GM23338 (cell line): Measurements from ENCODE around the gene DIAPH3. TPM values are rescaled to one million over a fixed set of nuclear protein-coding genes. Genes with fewer than 3 reads are reported as not detected.

Experiments used
- ATAC-seq: fragments of 200-7000 bp; cut with Tn5 transposase; 3 replicates; pipeline ENCODE4 v1.9.1; 2020
- DNase-seq: peaks from one replicate; pipeline ENCODE4 v3.0.0-alpha.2; 2015; ENCODE audit warnings: low spot score
- H2AFZ ChIP-seq: fragments of 200-600 bp; sonication (generic); 2 replicates; pipeline ENCODE4 v1.8.0; 2016; ENCODE audit warnings: antibody characterized with exemption, mild to moderate bottlenecking, moderate library complexity
- H3F3A ChIP-seq: fragments of 200-600 bp; sonication (generic); replicated peaks from 2 replicates; pipeline ENCODE4 v1.8.0; 2017; ENCODE audit warnings: antibody characterized with exemption, mixed run types, low read depth
- H3K27ac ChIP-seq: fragments of 200-600 bp; sonication (generic); 2 replicates; pipeline ENCODE4 v1.6.1; 2016; ENCODE audit warnings: low read depth
- H3K27me3 ChIP-seq: fragments of 200-600 bp; sonication (generic); 2 replicates; pipeline ENCODE4 v1.8.0; 2016; ENCODE audit warnings: mild to moderate bottlenecking, mixed run types, moderate library complexity; ENCODE audit not compliant: insufficient read depth
- H3K36me3 ChIP-seq: fragments of 200-600 bp; sonication (generic); 2 replicates; pipeline ENCODE4 v1.8.0; 2016; ENCODE audit warnings: mild to moderate bottlenecking; ENCODE audit not compliant: insufficient read depth
- H3K4me1 ChIP-seq: fragments of 200-600 bp; sonication (generic); 2 replicates; pipeline ENCODE4 v1.8.0; 2016; ENCODE audit warnings: mild to moderate bottlenecking, moderate library complexity; ENCODE audit not compliant: insufficient read depth
- H3K4me2 ChIP-seq: fragments of 200-600 bp; sonication (generic); 2 replicates; pipeline ENCODE4 v1.7.1; 2017; ENCODE audit warnings: mixed run types
- H3K4me3 ChIP-seq: fragments of 200-600 bp; sonication (generic); 2 replicates; pipeline ENCODE4 v1.6.1; 2016; ENCODE audit warnings: mixed run types
- H3K79me2 ChIP-seq: fragments of 200-600 bp; sonication (generic); replicated peaks from 2 replicates; pipeline ENCODE4 v1.8.0; 2017; ENCODE audit warnings: mild to moderate bottlenecking; ENCODE audit not compliant: insufficient read depth
- H3K9me2 ChIP-seq: fragments of 200-600 bp; sonication (generic); 2 replicates; pipeline ENCODE4 v1.8.0; 2017; ENCODE audit not compliant: insufficient read depth
- H4K20me1 ChIP-seq: fragments of 200-600 bp; sonication (generic); replicated peaks from 2 replicates; pipeline ENCODE4 v1.8.0; 2017; ENCODE audit warnings: mild to moderate bottlenecking; ENCODE audit not compliant: insufficient read depth
- H3K27ac Mint-ChIP-seq: 2 replicates; pipeline ENCODE4 v1.8.0; 2020; ENCODE audit warnings: inconsistent platforms, mild to moderate bottlenecking, moderate library complexity, mixed read lengths
- H3K27me3 Mint-ChIP-seq: 3 replicates; pipeline ENCODE4 v1.8.0; 2022; ENCODE audit warnings: low read depth, mild to moderate bottlenecking, moderate library complexity, mixed read lengths, inconsistent platforms; ENCODE audit not compliant: insufficient read depth, poor library complexity
- H3K36me3 Mint-ChIP-seq: 3 replicates; pipeline ENCODE4 v1.8.0; 2021; ENCODE audit warnings: low read depth, mild to moderate bottlenecking, inconsistent platforms, moderate library complexity, mixed read lengths
- H3K4me1 Mint-ChIP-seq: 3 replicates; pipeline ENCODE4 v1.8.0; 2020; ENCODE audit warnings: mild to moderate bottlenecking, inconsistent platforms, mixed read lengths
- H3K4me3 Mint-ChIP-seq: 3 replicates; pipeline ENCODE4 v1.8.0; 2021; ENCODE audit warnings: moderate library complexity, mild to moderate bottlenecking, inconsistent platforms, mixed read lengths
- H3K9me3 Mint-ChIP-seq: 3 replicates; pipeline ENCODE4 v1.8.0; 2020; ENCODE audit warnings: moderate library complexity, mild to moderate bottlenecking, inconsistent platforms, mixed read lengths
- CTCF ChIP-seq, 2 experiments: fragments of 200-600 bp in 1 of 2; sonication (generic) in 1 of 2; conservative IDR thresholded peaks; 2 replicates each; pipeline versions ENCODE4 v1.5.1 to v1.6.1; 2016 to 2017; ENCODE audit warnings: antibody characterized with exemption in 2 of 2, low read depth in 2 of 2, mild to moderate bottlenecking in 2 of 2, moderate library complexity in 1 of 2
- ETS1 ChIP-seq: IDR thresholded peaks from 2 replicates; pipeline ENCODE4 v1.6.1; 2016; ENCODE audit warnings: antibody characterized with exemption
- POLR2AphosphoS5 ChIP-seq: IDR thresholded peaks from 2 replicates; pipeline ENCODE4 v1.6.1; 2016; ENCODE audit warnings: antibody characterized with exemption, low read depth
- STAT1 ChIP-seq: IDR thresholded peaks from one replicate; pipeline ENCODE4 v1.6.1; 2016; ENCODE audit warnings: antibody characterized with exemption; ENCODE audit not compliant: unreplicated experiment
- polyA plus RNA-seq: library from polyadenylated mRNA; unstranded; fragments of >200 nt; fragmentation: Nextera tagmentation; extraction: Ambion mirVana; gene quantifications from 2 replicates; pipeline ENCODE4 v1.2.1, GENCODE V29; 2016
- total RNA-seq: library from RNA; depleted of rRNA; stranded (reverse); fragments of >200 nt; shearing (Covaris generic); gene quantifications from 2 replicates; pipeline ENCODE4 v1.2.3, GENCODE V29; 2014
- TF ChIP-seq, protein P1 (sequence below): fragments of 250-450 bp; sonication (Bioruptor Pico); IDR thresholded peaks from 2 replicates; pipeline ENCODE4 v1.5.0; 2020; ENCODE audit warnings: mild to moderate bottlenecking, moderate library complexity

DIAPH3 gene
- total and polyA plus RNA-seq, 2 experiments from 2014 or later: 23.4 to 30.2 TPM

DNA sequence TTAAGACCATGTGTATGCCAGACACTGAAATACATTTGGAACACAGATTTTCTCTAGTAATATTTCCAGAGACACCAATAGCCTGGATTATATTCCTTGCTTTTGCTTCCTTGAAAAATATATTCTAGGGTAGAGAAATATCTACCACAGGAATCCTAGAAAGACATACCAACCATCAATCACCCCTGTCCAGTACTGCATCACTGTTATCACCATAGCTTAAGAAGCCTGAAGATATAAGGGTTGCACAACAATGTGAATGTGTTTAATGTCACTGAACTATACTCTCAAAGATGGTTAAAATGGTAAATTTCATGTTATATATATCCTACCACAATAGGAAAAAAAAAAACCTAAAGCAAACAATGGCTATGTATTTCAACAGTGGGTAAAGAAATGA lies 163.6 kb downstream of the DIAPH3 start (continued):
- no peak for TF ChIP-seq CTCF (conservative IDR thresholded peaks at IDR 0.05; ENCODE audit: low read depth in 2 of 2)
- no peak for TF ChIP-seq POLR2AphosphoS5
- no peak for TF ChIP-seq ETS1

GRCh38 chr13:59997976-59998375 lies 165.8 kb downstream of the DIAPH3 start:
- Mint-ChIP-seq H3K27me3 (no peaks in the 10 kb centered on the region), H3K4me3 (no peak overlapping the region)
- no peak for ATAC-seq

More at GRCh38 chr13:59997976-59998375, 165.8 kb downstream of the DIAPH3 start:
- Histone ChIP-seq H3K36me3 (no peaks in the 10 kb centered on the region), H3K9me2 (no peaks in the 10 kb centered on the region), H3F3A (no peaks in the 10 kb centered on the region), H3K27ac (no peak overlapping the region), H3K4me1 (peaks cover 11% of the 10 kb centered on the region; the same call in 1 of the 2 replicates), H2AFZ (no peak overlapping the region), H3K4me2 (no peak overlapping the region), H3K79me2 (no peaks in the 10 kb centered on the region), H4K20me1 (no peaks in the 10 kb centered on the region), H3K27me3 (no peaks in the 10 kb centered on the region), H3K4me3 (no peak overlapping the region)
- Mint-ChIP-seq H3K27ac (no peak overlapping the region), H3K4me1 (peaks cover 4% of the 10 kb centered on the region; the same call in 1 of the 3 replicates), H3K9me3 (no peaks in the 10 kb centered on the region), H3K36me3 (no peaks in the 10 kb centered on the region)
- no peak for DNase-seq
- TF ChIP-seq CTCF (conservative IDR thresholded peaks at IDR 0.05; ENCODE audit: low read depth in 2 of 2): no peak
- TF ChIP-seq STAT1: no peak
- TF ChIP-seq, protein P1, sequence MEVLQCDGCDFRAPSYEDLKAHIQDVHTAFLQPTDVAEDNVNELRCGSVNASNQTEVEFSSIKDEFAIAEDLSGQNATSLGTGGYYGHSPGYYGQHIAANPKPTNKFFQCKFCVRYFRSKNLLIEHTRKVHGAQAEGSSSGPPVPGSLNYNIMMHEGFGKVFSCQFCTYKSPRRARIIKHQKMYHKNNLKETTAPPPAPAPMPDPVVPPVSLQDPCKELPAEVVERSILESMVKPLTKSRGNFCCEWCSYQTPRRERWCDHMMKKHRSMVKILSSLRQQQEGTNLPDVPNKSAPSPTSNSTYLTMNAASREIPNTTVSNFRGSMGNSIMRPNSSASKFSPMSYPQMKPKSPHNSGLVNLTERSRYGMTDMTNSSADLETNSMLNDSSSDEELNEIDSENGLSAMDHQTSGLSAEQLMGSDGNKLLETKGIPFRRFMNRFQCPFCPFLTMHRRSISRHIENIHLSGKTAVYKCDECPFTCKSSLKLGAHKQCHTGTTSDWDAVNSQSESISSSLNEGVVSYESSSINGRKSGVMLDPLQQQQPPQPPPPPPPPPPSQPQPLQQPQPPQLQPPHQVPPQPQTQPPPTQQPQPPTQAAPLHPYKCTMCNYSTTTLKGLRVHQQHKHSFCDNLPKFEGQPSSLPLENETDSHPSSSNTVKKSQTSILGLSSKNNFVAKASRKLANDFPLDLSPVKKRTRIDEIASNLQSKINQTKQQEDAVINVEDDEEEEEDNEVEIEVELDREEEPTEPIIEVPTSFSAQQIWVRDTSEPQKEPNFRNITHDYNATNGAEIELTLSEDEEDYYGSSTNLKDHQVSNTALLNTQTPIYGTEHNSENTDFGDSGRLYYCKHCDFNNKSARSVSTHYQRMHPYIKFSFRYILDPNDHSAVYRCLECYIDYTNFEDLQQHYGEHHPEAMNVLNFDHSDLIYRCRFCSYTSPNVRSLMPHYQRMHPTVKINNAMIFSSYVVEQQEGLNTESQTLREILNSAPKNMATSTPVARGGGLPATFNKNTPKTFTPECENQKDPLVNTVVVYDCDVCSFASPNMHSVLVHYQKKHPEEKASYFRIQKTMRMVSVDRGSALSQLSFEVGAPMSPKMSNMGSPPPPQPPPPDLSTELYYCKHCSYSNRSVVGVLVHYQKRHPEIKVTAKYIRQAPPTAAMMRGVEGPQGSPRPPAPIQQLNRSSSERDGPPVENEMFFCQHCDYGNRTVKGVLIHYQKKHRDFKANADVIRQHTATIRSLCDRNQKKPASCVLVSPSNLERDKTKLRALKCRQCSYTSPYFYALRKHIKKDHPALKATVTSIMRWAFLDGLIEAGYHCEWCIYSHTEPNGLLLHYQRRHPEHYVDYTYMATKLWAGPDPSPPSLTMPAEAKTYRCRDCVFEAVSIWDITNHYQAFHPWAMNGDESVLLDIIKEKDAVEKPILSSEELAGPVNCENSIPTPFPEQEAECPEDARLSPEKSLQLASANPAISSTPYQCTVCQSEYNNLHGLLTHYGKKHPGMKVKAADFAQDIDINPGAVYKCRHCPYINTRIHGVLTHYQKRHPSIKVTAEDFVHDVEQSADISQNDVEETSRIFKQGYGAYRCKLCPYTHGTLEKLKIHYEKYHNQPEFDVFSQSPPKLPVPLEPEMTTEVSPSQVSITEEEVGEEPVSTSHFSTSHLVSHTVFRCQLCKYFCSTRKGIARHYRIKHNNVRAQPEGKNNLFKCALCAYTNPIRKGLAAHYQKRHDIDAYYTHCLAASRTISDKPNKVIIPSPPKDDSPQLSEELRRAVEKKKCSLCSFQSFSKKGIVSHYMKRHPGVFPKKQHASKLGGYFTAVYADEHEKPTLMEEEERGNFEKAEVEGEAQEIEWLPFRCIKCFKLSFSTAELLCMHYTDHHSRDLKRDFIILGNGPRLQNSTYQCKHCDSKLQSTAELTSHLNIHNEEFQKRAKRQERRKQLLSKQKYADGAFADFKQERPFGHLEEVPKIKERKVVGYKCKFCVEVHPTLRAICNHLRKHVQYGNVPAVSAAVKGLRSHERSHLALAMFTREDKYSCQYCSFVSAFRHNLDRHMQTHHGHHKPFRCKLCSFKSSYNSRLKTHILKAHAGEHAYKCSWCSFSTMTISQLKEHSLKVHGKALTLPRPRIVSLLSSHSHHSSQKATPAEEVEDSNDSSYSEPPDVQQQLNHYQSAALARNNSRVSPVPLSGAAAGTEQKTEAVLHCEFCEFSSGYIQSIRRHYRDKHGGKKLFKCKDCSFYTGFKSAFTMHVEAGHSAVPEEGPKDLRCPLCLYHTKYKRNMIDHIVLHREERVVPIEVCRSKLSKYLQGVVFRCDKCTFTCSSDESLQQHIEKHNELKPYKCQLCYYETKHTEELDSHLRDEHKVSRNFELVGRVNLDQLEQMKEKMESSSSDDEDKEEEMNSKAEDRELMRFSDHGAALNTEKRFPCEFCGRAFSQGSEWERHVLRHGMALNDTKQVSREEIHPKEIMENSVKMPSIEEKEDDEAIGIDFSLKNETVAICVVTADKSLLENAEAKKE (CRISPR knock-in tag): no peak
